Activated T-cell treated with anti-CD3 and anti-CD28 coated beads, Interleukin-2, amount 50 U/mL, for 24 hours (primary cell): ENCODE results near the gene NKX2-1.
"Not testable (repeated sequence)": the region's sequence is repeated elsewhere in the genome, so short reads cannot be mapped to it uniquely, and the experiment has no call there.

Experiments
- DNase-seq: peaks from one replicate; pipeline ENCODE4 v3.0.0-alpha.2; 2020
- H3K27ac Mint-ChIP-seq: 2 replicates; pipeline ENCODE4 v1.8.0; 2020; ENCODE audit warnings: mild to moderate bottlenecking, mixed read lengths
- H3K27me3 Mint-ChIP-seq: 2 replicates; pipeline ENCODE4 v1.8.0; 2020; ENCODE audit warnings: mixed read lengths
- H3K36me3 Mint-ChIP-seq: 2 replicates; pipeline ENCODE4 v1.8.0; 2020; ENCODE audit warnings: low read depth, mixed read lengths
- H3K4me1 Mint-ChIP-seq: 2 replicates; pipeline ENCODE4 v1.8.0; 2020; ENCODE audit warnings: low read depth, mixed read lengths
- H3K4me3 Mint-ChIP-seq: 2 replicates; pipeline ENCODE4 v1.8.0; 2020; ENCODE audit warnings: mild to moderate bottlenecking, moderate library complexity, mixed read lengths
- H3K9me3 Mint-ChIP-seq: 2 replicates; pipeline ENCODE4 v1.8.0; 2020; ENCODE audit warnings: mixed read lengths

The NKX2-1 gene

DNA sequence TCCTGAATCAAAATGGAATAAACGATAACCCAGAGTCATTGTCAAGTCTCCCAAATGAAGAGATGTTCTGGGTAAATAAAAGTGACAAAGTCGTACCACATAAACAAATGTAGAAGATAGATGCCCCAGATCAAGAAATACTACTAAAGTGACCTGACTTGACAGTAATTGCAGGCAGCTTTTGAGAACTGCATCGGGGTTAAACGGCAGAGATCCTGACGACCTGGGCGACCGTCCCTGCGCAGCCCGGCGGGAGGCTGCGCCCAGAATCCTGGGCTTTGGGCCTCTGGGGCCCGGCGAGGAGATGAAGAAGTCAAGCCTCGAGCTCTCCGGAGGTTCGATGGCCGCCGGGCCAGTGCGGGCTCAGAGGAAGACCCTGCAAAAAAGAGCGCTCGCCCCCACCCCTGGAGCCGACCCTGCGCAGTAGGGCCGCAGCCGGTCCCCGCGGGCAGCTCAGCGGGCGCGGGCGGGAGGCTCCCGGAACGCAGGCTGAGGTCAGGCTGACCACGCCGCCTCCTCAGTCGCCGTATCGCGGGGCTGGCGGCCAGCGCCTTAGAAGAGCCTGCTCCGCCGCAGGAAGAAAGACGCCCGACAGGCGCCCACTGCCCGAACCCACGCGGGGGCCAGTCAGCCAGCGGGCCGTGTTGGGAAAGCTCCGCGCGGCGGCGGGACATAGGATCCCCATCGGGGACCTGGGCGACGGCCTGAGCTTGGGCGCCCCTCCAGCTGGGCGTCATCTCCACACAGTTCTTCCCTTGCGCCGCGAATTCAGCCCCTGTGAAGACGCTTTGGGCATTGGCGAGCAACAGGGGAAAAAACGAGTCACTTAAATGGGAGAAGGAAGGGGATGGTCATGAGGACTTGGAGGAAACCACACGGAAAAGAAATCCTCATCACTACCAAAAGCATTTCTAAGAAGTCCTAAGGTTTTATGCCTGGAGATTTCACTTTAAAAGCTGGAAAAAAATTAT, 16.0 kb downstream of the NKX2-1 start:
- peaks cover 83% of the 10 kb centered on the region for H3K27me3 Mint-ChIP-seq
- no peak for DNase-seq
- peaks cover 8% of the 10 kb centered on the region for H3K9me3 Mint-ChIP-seq
- H3K4me3 Mint-ChIP-seq: no peak overlapping the region
- H3K4me1 Mint-ChIP-seq: peaks cover 26% of the 10 kb centered on the region
- no peak overlapping the region for H3K27ac Mint-ChIP-seq
- no peaks in the 10 kb centered on the region for H3K36me3 Mint-ChIP-seq

- no peak for DNase-seq
- H3K9me3 Mint-ChIP-seq: peaks cover 6% of the 10 kb centered on the region
- H3K4me1 Mint-ChIP-seq: peaks cover 23% of the 10 kb centered on the region
- no peak overlapping the region for H3K27ac Mint-ChIP-seq
- no peaks in the 10 kb centered on the region for H3K36me3 Mint-ChIP-seq
- peaks cover 80% of the 10 kb centered on the region for H3K27me3 Mint-ChIP-seq
- no peak overlapping the region for H3K4me3 Mint-ChIP-seq
Observed at GRCh38 chr14:36502558-36503508, 17.2 kb downstream of the NKX2-1 start.

GRCh38 chr14:36498938-36499337, 21.1 kb downstream of the NKX2-1 start:
- Mint-ChIP-seq H3K4me3 (no peak overlapping the region), H3K36me3 (no peaks in the 10 kb centered on the region), H3K4me1 (peaks cover 4% of the 10 kb centered on the region), H3K27me3 (peaks cover 55% of the 10 kb centered on the region), H3K27ac (no peak overlapping the region), H3K9me3 (peaks cover 4% of the 10 kb centered on the region)
- no peak for DNase-seq

GRCh38 chr14:36496346-36496745, 23.7 kb downstream of the NKX2-1 start:
- no peak for DNase-seq
- Mint-ChIP-seq H3K4me1 (no peaks in the 10 kb centered on the region), H3K4me3 (no peak overlapping the region), H3K27ac (no peak overlapping the region), H3K36me3 (no peaks in the 10 kb centered on the region), H3K27me3 (peaks cover 48% of the 10 kb centered on the region), H3K9me3 (no peaks in the 10 kb centered on the region)

- H3K27me3 Mint-ChIP-seq: peaks cover 44% of the 10 kb centered on the region
Observed at GRCh38 chr14:36495666-36496065, 24.4 kb downstream of the NKX2-1 start.

GRCh38 chr14:36493761-36494160, 26.3 kb downstream of the NKX2-1 start:
- DNase-seq: no peak
- Mint-ChIP-seq H3K4me1 (no peaks in the 10 kb centered on the region), H3K36me3 (no peaks in the 10 kb centered on the region), H3K27ac (no peak overlapping the region), H3K27me3 (peaks cover 32% of the 10 kb centered on the region), H3K9me3 (no peaks in the 10 kb centered on the region), H3K4me3 (no peak overlapping the region)

More at GRCh38 chr14:36495666-36496065, 24.4 kb downstream of the NKX2-1 start:
- Mint-ChIP-seq H3K4me1 (no peaks in the 10 kb centered on the region), H3K27ac (no peak overlapping the region), H3K4me3 (no peak overlapping the region), H3K9me3 (no peaks in the 10 kb centered on the region), H3K36me3 (no peaks in the 10 kb centered on the region)
- no peak for DNase-seq

- Mint-ChIP-seq H3K27me3 (peaks cover 36% of the 10 kb centered on the region), H3K27ac (no peak overlapping the region), H3K4me3 (no peak overlapping the region), H3K9me3 (no peaks in the 10 kb centered on the region), H3K36me3 (no peaks in the 10 kb centered on the region), H3K4me1 (no peaks in the 10 kb centered on the region)
- DNase-seq: no peak
Observed at GRCh38 chr14:36485773-36486172, 34.3 kb downstream of the NKX2-1 start.

GRCh38 chr14:36479344-36479743, 40.7 kb downstream of the NKX2-1 start:
- no peak overlapping the region for H3K27ac Mint-ChIP-seq
- peaks cover 2% of the 10 kb centered on the region for H3K9me3 Mint-ChIP-seq
- peaks cover 33% of the 10 kb centered on the region for H3K27me3 Mint-ChIP-seq
- peaks cover 9% of the 10 kb centered on the region for H3K4me1 Mint-ChIP-seq
- no peak overlapping the region for H3K4me3 Mint-ChIP-seq
- no peak for DNase-seq
- no peaks in the 10 kb centered on the region for H3K36me3 Mint-ChIP-seq

DNA sequence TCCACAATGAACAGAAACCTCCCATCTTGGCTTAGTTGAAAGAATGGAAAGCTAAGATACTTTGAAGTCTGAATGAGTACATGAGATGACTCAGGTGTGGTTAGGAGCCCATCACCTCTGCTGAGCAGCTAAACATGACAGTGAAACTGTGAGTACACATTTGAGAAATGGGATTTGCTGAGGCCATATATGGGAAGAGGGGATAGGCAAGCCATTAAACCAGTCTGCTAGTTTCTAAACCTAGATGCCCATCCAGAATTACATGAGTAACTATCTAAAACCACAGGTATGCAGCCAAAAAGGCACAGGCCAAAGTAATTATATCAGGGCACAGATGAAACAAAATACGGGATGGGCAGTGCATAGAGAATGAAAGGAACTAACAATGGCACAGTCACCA, 41.2 kb downstream of the NKX2-1 start:
- Mint-ChIP-seq H3K36me3 (no peaks in the 10 kb centered on the region), H3K4me3 (no peak overlapping the region), H3K27ac (no peak overlapping the region)

DNA sequence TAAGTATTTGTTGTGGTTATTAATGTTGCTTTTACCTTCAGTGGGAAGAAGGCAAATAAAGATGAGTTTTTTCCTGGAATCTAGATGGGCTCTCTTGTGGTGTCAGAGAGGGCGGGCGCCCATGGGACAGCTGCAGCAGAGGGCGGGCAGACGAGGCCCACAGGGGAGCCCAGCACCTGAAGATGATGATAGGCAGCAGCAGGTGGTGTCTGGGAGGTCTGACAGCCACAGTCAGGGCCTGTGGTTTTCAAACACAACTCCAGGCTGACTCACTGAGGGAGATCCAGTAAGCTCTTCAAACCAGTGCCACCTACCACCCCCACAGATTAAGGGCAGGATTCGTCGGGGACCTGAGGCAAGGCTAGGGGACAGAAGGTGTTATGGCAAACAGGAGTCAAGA, 42.8 kb downstream of the NKX2-1 start:
- peaks cover 28% of the 10 kb centered on the region for H3K27me3 Mint-ChIP-seq
- peaks cover 2% of the 10 kb centered on the region for H3K9me3 Mint-ChIP-seq
- no peak for DNase-seq
- H3K36me3 Mint-ChIP-seq: no peaks in the 10 kb centered on the region
- peaks cover 9% of the 10 kb centered on the region for H3K4me1 Mint-ChIP-seq
- no peak overlapping the region for H3K4me3 Mint-ChIP-seq
- H3K27ac Mint-ChIP-seq: no peak overlapping the region

More for the DNA sequence above, 41.2 kb downstream of the NKX2-1 start:
- DNase-seq: no peak
- Mint-ChIP-seq H3K27me3 (peaks cover 33% of the 10 kb centered on the region), H3K4me1 (peaks cover 9% of the 10 kb centered on the region), H3K9me3 (peaks cover 2% of the 10 kb centered on the region)

- not testable (repeated sequence) for H3K9me3 Mint-ChIP-seq, H3K4me1 Mint-ChIP-seq, H3K27ac Mint-ChIP-seq, H3K4me3 Mint-ChIP-seq, DNase-seq, H3K36me3 Mint-ChIP-seq
- peaks cover 25% of the 10 kb centered on the region for H3K27me3 Mint-ChIP-seq
Observed at GRCh38 chr14:36476061-36476460, 44.0 kb downstream of the NKX2-1 start.

DNA sequence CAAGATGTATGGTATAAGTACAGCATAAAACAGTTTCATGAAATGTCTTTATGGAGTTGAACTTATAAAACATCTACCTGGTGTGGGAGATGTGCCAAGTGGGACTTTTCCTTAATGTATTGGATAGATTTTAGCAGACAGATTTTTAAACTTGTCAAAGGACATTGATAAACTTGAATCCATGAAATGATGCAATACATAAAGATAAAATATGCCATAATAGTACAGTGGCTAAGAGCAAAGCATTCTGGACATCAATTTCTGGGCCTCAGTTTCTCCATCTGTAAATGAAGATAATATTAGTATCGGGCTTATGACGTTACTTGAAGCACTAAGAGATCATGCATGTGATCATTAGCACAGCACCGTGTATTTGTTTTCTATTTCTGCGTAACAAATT, 45.4 kb downstream of the NKX2-1 start:
- Mint-ChIP-seq H3K36me3 (no peaks in the 10 kb centered on the region), H3K27ac (no peak overlapping the region), H3K27me3 (peaks cover 23% of the 10 kb centered on the region), H3K9me3 (peaks cover 2% of the 10 kb centered on the region), H3K4me1 (peaks cover 8% of the 10 kb centered on the region), H3K4me3 (no peak overlapping the region)
- DNase-seq: no peak

DNA sequence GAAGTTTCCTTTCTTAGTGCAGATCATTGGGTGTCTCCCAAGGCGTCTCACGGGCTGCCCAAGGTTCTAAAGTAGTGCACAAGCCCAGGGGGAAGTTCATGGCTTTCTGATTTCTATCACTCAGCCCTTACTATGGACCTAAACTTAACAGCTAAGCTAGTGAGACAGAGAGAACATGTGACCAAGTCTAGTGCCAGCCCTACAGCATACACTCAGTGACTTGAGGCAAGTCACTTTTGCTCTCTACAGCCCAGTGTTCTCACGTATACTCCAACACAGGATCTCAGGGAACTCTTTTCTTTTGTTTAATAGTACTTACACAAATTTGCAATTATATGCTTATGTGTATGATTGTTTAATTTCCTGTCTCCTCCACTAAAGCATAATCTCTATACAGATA, 48.6 kb downstream of the NKX2-1 start:
- Mint-ChIP-seq H3K4me3 (no peak overlapping the region), H3K27ac (no peak overlapping the region), H3K36me3 (no peaks in the 10 kb centered on the region), H3K9me3 (no peaks in the 10 kb centered on the region), H3K4me1 (no peaks in the 10 kb centered on the region), H3K27me3 (peaks cover 14% of the 10 kb centered on the region)
- DNase-seq: no peak

- DNase-seq: no peak
- Mint-ChIP-seq H3K9me3 (no peaks in the 10 kb centered on the region), H3K36me3 (no peaks in the 10 kb centered on the region), H3K27ac (no peak overlapping the region), H3K4me1 (no peaks in the 10 kb centered on the region), H3K4me3 (no peak overlapping the region), H3K27me3 (peaks cover 13% of the 10 kb centered on the region)
Observed at GRCh38 chr14:36467332-36467731, 52.7 kb downstream of the NKX2-1 start.
